ENCODE data around the gene ARID3B.
"Not testable (repeated sequence)": the region's sequence is repeated elsewhere in the genome, so short reads cannot be mapped to it uniquely, and the experiment has no call there.

ARID3B gene

GRCh38 chr15:74569731-74570070 is 28.7 kb downstream of the ARID3B start:
- DNase-seq (ENCODE audit: low spot score), result no peak

GRCh38 chr15:74571191-74571590 is 30.2 kb downstream of the ARID3B start:
- no peak for DNase-seq (ENCODE audit: low spot score)

GRCh38 chr15:74573987-74574386 is 33.0 kb downstream of the ARID3B start:
- DNase-seq (ENCODE audit: low spot score), result no peak

- no peak for DNase-seq (ENCODE audit: low spot score)
These were observed 37.5 kb downstream of the ARID3B start for GRCh38 chr15:74578496-74578994.

- no peak for DNase-seq (ENCODE audit: low spot score)
These were observed 38.0 kb downstream of the ARID3B start for GRCh38 chr15:74579001-74579400.

- no peak for DNase-seq (ENCODE audit: low spot score)
These were observed 39.7 kb downstream of the ARID3B start for GRCh38 chr15:74580538-74581350.

- no peak for DNase-seq (ENCODE audit: low spot score)
These were observed 43.2 kb downstream of the ARID3B start for GRCh38 chr15:74584204-74584603.

DNA sequence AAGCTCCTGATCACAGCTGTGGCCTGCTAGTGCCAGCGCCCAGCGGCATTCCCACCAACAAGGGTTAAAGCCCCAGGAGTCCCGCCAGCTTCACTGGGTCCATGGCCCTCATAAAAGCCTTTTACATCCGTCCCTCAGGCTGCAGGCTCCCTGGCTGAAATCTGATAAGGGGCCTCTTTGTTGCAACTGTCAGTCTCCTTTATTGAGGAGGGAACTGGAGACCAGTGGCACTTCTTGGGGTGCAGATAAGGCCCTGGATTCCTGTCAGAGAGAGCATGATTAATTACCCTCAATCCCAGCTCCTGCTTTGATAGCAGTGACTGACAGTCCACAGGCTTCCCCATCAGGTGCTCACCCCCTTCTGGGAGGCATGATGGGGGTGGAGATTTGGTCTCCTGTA is 43.8 kb downstream of the ARID3B start:
- no peak for DNase-seq (ENCODE audit: low spot score)

DNA sequence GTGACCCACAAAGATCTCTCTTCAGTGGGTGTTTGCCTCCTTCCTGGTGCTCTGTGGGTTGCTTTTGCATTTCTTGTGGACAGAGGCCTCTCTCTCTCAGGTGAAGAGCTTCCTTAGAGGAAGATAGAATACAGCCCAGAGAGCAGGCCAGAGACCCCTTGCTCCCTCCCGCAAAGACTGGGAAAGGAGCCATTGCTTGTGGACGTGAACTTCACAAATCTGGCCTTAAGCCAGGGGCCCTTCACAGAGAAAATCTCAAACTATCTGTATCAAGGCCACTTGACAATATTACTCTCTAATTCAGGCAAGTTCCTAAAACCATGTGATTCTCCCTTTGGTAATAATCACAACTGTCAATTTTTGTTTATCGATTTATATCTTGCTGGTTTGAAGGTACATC is 44.2 kb downstream of the ARID3B start:
- no peak for DNase-seq (ENCODE audit: low spot score)

- DNase-seq (ENCODE audit: low spot score), result no peak
These were observed 44.8 kb downstream of the ARID3B start for GRCh38 chr15:74585857-74586256.

DNA sequence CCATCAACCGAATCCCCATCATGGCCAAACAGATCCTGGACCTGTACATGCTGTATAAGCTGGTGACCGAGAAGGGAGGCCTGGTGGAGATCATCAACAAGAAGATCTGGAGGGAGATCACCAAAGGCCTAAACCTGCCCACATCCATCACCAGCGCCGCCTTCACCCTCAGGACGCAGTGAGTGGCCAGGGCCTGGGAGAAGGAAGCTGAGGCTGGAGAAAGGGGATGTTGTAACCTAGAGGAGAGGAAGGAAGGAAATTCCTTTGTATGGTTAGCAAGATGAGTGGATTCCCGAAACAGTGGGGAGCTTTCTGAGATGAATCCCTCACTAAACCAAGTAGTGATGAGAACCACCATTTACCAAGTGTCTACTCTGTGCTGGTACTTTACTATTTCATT is 48.8 kb downstream of the ARID3B start:
- no peak for DNase-seq (ENCODE audit: low spot score)

DNA sequence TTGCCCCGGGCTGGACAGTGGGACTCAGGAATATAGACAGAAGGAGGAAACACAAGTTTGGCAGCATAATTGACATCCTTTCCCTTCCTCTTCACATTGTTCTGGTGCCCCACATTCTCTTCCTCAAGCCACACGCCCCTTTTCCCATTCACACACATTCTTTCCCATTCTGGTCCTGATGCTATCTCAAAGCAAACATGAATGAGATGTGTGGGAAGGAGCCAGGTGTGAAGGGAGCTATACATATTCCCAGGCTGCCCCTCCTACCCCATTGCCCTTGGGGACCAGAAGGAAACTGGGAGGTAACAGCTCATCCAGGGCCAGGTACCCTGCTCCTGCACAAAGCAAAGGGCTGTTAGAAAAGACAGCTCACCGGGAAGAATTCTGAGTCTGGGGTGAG is 51.2 kb downstream of the ARID3B start:
- no peak for DNase-seq (ENCODE audit: low spot score)

- no peak for DNase-seq (ENCODE audit: low spot score)
These were observed 52.1 kb downstream of the ARID3B start for GRCh38 chr15:74593122-74593521.

- DNase-seq (ENCODE audit: low spot score), result no peak
These were observed 53.4 kb downstream of the ARID3B start for GRCh38 chr15:74594455-74594854.

DNA sequence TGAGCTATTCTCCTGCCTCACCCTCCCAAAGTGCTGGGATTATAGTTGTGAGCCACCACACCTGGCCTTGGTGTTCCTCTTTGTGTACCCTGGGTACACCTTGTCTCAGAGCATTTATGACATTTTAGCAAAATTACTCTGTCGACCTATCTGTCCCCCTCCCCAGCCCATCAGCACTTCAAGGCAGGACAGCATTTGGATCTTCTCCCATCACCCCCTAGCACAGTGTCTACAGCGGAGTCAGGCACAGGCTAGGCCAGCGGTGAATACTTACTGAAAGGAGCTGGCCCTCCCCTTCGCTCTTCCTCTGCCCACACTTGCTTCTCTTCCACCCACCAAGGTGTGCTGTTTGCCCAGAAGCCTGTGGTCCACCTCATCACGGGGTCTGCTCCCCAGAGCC is 54.3 kb downstream of the ARID3B start:
- no peak for DNase-seq (ENCODE audit: low spot score)

DNA sequence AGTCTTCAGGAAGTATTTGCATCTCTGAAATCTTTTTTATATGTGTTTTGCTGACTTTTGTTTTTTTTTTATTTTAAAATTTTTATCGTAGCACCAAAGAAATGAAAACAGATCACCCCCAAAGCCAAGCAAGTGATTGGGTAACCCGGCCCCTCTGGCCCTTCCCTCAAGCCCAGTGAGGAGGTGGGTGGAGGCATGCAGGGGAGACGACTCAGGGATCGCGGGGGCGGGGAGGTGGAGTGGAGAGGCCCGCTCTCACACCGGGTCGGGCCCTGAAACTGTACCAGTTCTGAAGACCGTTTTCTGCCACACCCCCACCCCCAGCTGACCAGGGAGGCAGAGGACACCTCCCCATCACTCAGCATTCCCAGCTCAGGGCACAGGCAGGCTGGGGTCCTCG is 55.7 kb downstream of the ARID3B start:
- DNase-seq (ENCODE audit: low spot score), result not testable (repeated sequence)

DNA sequence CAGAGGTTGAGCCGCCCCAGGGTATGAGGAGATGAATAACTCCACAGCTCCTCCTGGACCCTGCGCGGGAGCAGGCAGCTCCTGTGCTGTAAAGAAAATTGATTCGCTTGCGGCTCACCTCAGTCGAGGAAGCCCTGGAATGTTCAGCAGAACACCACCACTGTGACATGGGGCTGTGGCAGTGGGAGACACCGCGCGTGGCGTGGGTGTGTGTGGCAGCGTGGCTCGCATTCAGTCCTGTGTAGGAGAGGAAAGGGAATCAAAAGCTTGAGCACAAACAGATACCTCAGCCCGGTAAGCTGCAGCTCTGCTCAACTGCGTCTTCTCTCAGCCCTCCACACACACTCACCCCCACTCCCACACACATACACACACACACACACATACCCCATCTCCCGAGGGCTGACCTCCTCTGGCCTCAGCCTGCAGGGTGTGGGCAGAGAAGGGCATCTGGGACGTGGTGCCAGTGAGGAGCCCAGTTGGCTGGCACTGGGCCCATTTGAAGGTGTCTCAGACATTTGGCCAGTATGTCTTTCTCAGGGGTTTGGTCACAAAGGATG is 56.2 kb downstream of the ARID3B start:
- DNase-seq (ENCODE audit: low spot score), result not testable (repeated sequence)

- peak; percentile 100 for DNase-seq (ENCODE audit: low spot score)
These were observed 57.3 kb downstream of the ARID3B start for GRCh38 chr15:74598126-74598842.

DNA sequence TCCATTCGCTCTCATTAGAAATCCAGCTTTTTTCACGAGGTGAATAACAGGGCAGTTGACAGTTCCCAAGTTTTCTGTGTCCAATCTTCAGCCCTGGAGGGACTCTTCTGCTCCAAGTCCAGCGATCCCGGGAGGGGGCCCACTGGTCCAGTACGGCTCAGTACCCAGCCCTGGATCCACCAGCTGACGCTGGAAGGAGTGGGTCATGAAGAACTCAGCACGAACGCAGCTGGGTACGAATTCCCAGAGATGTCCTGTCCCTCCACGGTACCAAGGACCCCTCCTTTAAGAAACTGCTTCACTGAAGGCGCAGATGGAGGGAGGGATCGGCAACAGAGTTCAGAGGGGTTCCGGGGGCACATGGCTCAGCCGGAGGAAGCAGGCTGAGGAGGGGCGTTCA is 58.1 kb downstream of the ARID3B start:
- peak; percentile 47 for DNase-seq (ENCODE audit: low spot score)

GRCh38 chr15:74603026-74603788 is 62.2 kb downstream of the ARID3B start:
- DNase-seq (ENCODE audit: low spot score), result no peak

- no peak for DNase-seq (ENCODE audit: low spot score)
These were observed 63.0 kb downstream of the ARID3B start for GRCh38 chr15:74603789-74604705.

Measured in hepatic stellate cell (primary cell).